ENCODE measurements around the gene NYAP2.

The NYAP2 gene

DNA sequence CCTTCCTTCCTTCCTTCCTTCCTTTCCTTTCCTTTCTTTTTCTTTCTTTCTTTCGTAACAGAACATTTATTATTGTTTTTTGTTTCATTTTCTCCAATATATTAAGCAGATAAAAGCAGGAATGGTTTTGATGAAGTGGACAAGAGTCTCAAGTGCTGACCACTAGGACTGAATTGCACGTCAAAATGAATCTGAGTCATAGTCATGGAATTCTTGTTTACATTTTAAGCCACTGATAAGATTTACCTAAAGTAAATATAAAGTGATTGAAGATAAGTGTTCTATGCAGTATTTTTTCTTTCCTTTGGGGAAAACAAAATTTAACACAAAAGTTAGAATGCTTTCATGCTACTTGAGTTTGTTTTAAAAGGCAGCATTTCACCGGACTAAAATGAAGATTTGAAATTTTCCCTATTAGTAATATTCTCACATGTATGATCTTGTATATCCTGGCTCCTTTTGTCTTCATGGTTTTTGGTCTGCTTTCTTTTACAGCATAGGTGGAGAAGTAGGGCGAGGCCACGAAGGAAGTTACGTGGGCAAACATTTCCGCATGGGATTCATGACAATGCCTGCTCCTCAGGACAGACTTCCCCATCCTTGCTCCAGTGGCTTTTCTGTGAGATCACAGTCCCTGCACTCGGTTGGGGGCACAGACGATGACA, 113.5 kb downstream of the NYAP2 start:
- Histone ChIP-seq H3K36me3 (ENCODE audit: insufficient read depth, low read length) (no peaks in the 10 kb centered on the region), H3K4me1 (ENCODE audit: control insufficient read depth, insufficient read depth, low read length) (no peaks in the 10 kb centered on the region), H3K27me3 (ENCODE audit: control insufficient read depth, insufficient read depth, low read length) (no peaks in the 10 kb centered on the region), H3K4me3 (ENCODE audit: low read length) (no peak overlapping the region), H3K9ac (ENCODE audit: low read depth, low read length) (no peak overlapping the region), H3K9me3 (replicated peaks; ENCODE audit: low read length) (no peaks in the 10 kb centered on the region), H3K4me2 (ENCODE audit: low read length) (no peak overlapping the region)

DNA sequence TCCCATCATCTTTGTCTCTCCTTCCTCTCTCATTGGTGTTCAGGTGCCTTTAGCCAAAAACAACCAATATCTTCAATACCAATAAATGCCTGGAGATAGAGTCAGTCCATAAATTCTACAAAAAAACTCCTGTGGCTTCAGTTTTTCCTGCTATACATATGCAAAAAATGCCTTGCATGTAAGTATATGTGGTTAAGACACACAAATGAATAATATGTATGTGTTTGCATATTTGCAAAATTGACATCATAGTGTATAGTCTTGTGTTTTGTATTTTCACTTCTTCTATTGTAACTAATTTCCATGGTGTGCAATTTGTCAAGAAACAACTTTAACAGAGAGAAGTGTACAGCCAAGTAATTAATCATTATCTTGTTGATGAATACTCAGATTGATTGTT, 115.5 kb downstream of the NYAP2 start:
- Histone ChIP-seq H3K36me3 (ENCODE audit: insufficient read depth, low read length) (no peaks in the 10 kb centered on the region), H3K27me3 (ENCODE audit: control insufficient read depth, insufficient read depth, low read length) (no peaks in the 10 kb centered on the region), H3K4me1 (ENCODE audit: control insufficient read depth, insufficient read depth, low read length) (no peaks in the 10 kb centered on the region), H3K9me3 (replicated peaks; ENCODE audit: low read length) (no peaks in the 10 kb centered on the region), H3K9ac (ENCODE audit: low read depth, low read length) (no peak overlapping the region), H3K4me3 (ENCODE audit: low read length) (no peak overlapping the region), H3K4me2 (ENCODE audit: low read length) (no peak overlapping the region)

DNA sequence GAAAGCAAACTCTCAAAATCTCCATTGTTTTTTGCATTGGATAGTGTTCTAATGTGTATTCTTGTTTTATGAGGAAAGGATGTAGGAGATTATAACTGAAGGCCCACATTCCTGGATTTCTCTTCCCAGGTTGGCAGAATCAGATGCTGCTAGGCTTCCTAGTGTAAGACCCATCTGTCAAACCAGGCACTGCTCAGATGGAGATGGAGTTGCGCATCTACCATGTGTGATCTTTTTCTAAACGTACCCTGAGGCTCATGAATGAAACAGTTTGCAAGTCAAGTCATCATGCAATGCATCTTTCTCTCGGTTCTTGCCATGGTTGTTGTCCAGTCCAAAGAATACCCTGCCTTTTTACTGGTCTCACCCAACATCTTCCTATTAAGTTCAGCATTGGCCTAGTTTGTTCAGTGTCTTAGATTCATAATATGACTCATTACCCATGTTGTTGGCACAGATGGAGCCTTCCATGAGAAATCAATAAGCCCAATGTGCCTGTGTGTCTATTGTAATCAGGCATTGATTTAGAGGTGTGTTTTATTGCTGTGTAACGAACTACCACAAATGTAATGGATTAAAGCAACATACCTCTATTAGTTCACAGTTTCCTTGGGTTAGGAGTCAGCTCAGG, 127.4 kb downstream of the NYAP2 start:
- Histone ChIP-seq H3K36me3 (ENCODE audit: insufficient read depth, low read length) (no peaks in the 10 kb centered on the region), H3K9ac (ENCODE audit: low read depth, low read length) (no peak overlapping the region), H3K27me3 (ENCODE audit: control insufficient read depth, insufficient read depth, low read length) (peaks cover 3% of the 10 kb centered on the region), H3K9me3 (replicated peaks; ENCODE audit: low read length) (no peaks in the 10 kb centered on the region), H3K4me2 (ENCODE audit: low read length) (no peak overlapping the region), H3K4me1 (ENCODE audit: control insufficient read depth, insufficient read depth, low read length) (no peaks in the 10 kb centered on the region), H3K4me3 (ENCODE audit: low read length) (no peak overlapping the region)

DNA sequence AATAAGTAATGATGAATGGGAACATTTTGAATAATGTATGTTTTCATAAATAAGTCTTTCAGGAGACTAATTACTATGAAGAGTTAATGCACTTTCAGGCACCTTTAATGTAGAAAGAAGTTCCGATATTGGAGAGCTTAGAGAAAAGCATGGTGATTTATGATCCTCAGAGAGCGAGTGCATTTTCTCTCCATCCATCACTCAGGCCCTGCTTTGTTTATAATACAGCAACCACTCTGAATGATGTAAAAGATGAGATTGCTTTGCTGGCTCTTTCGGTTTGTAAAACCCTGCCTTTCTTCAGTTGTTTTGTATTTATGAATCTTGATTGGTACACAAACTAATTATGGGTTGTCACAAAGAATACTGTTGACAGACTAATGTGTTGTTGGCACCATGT, 132.0 kb downstream of the NYAP2 start:
- H3K9me3 ChIP-seq (replicated peaks; ENCODE audit: low read length) = no peaks in the 10 kb centered on the region
- H3K4me3 ChIP-seq (ENCODE audit: low read length) = no peak overlapping the region
- H3K9ac ChIP-seq (ENCODE audit: low read depth, low read length) = no peak overlapping the region
- H3K4me2 ChIP-seq (ENCODE audit: low read length) = no peak overlapping the region
- H3K36me3 ChIP-seq (ENCODE audit: insufficient read depth, low read length) = no peaks in the 10 kb centered on the region
- H3K27me3 ChIP-seq (ENCODE audit: control insufficient read depth, insufficient read depth, low read length) = no peaks in the 10 kb centered on the region
- H3K4me1 ChIP-seq (ENCODE audit: control insufficient read depth, insufficient read depth, low read length) = no peaks in the 10 kb centered on the region

- no peaks in the 10 kb centered on the region for H3K9me3 ChIP-seq (replicated peaks; ENCODE audit: low read length)
- no peaks in the 10 kb centered on the region for H3K36me3 ChIP-seq (ENCODE audit: insufficient read depth, low read length)
- no peak overlapping the region for H3K4me3 ChIP-seq (ENCODE audit: low read length)
- H3K4me2 ChIP-seq (ENCODE audit: low read length) = no peak overlapping the region
- no peaks in the 10 kb centered on the region for H3K27me3 ChIP-seq (ENCODE audit: control insufficient read depth, insufficient read depth, low read length)
- no peak overlapping the region for H3K9ac ChIP-seq (ENCODE audit: low read depth, low read length)
- no peaks in the 10 kb centered on the region for H3K4me1 ChIP-seq (ENCODE audit: control insufficient read depth, insufficient read depth, low read length)
Measured at GRCh38 chr2:225532096-225532495, 132.6 kb downstream of the NYAP2 start.

- no peak overlapping the region for H3K9ac ChIP-seq (ENCODE audit: low read depth, low read length)
- H3K4me2 ChIP-seq (ENCODE audit: low read length) = no peak overlapping the region
- no peak overlapping the region for H3K4me3 ChIP-seq (ENCODE audit: low read length)
- no peaks in the 10 kb centered on the region for H3K4me1 ChIP-seq (ENCODE audit: control insufficient read depth, insufficient read depth, low read length)
- no peaks in the 10 kb centered on the region for H3K36me3 ChIP-seq (ENCODE audit: insufficient read depth, low read length)
- no peaks in the 10 kb centered on the region for H3K9me3 ChIP-seq (replicated peaks; ENCODE audit: low read length)
- H3K27me3 ChIP-seq (ENCODE audit: control insufficient read depth, insufficient read depth, low read length) = no peaks in the 10 kb centered on the region
Measured at GRCh38 chr2:225534037-225534436, 134.5 kb downstream of the NYAP2 start.

GRCh38 chr2:225534697-225535096, 135.2 kb downstream of the NYAP2 start:
- H3K27me3 ChIP-seq (ENCODE audit: control insufficient read depth, insufficient read depth, low read length) = no peaks in the 10 kb centered on the region
- H3K4me3 ChIP-seq (ENCODE audit: low read length) = no peak overlapping the region
- no peaks in the 10 kb centered on the region for H3K4me1 ChIP-seq (ENCODE audit: control insufficient read depth, insufficient read depth, low read length)
- no peak overlapping the region for H3K9ac ChIP-seq (ENCODE audit: low read depth, low read length)
- no peak overlapping the region for H3K4me2 ChIP-seq (ENCODE audit: low read length)
- no peaks in the 10 kb centered on the region for H3K36me3 ChIP-seq (ENCODE audit: insufficient read depth, low read length)
- H3K9me3 ChIP-seq (replicated peaks; ENCODE audit: low read length) = no peaks in the 10 kb centered on the region

- Histone ChIP-seq H3K27me3 (ENCODE audit: control insufficient read depth, insufficient read depth, low read length) (no peaks in the 10 kb centered on the region), H3K4me3 (ENCODE audit: low read length) (no peak overlapping the region), H3K36me3 (ENCODE audit: insufficient read depth, low read length) (no peaks in the 10 kb centered on the region), H3K4me2 (ENCODE audit: low read length) (no peak overlapping the region), H3K9me3 (replicated peaks; ENCODE audit: low read length) (no peaks in the 10 kb centered on the region), H3K4me1 (ENCODE audit: control insufficient read depth, insufficient read depth, low read length) (no peaks in the 10 kb centered on the region), H3K9ac (ENCODE audit: low read depth, low read length) (no peak overlapping the region)
Measured at GRCh38 chr2:225536036-225536435, 136.5 kb downstream of the NYAP2 start.

DNA sequence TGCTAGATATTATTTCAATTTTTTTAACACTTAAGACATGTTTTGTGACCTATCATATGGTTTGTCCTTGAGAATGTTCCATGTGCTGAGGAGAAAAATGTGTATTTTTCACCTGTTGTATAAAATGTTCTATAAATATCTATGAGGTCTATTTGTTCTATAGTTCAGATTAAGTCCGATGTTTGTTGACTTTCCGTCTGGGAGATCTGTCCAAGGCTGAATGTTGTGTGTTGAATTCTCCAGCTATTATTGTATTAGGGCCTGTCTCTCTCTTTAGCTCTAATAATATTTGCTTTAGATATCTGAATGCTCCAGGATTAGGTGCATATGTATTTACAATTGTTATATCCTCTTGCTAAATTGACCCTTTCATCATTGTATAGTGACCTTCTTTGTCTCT, 144.1 kb downstream of the NYAP2 start:
- H3K4me2 ChIP-seq (ENCODE audit: low read length) = no peak overlapping the region
- no peak overlapping the region for H3K4me3 ChIP-seq (ENCODE audit: low read length)
- no peak overlapping the region for H3K9ac ChIP-seq (ENCODE audit: low read depth, low read length)
- no peaks in the 10 kb centered on the region for H3K4me1 ChIP-seq (ENCODE audit: control insufficient read depth, insufficient read depth, low read length)
- no peaks in the 10 kb centered on the region for H3K9me3 ChIP-seq (replicated peaks; ENCODE audit: low read length)
- H3K36me3 ChIP-seq (ENCODE audit: insufficient read depth, low read length) = no peaks in the 10 kb centered on the region
- no peaks in the 10 kb centered on the region for H3K27me3 ChIP-seq (ENCODE audit: control insufficient read depth, insufficient read depth, low read length)

DNA sequence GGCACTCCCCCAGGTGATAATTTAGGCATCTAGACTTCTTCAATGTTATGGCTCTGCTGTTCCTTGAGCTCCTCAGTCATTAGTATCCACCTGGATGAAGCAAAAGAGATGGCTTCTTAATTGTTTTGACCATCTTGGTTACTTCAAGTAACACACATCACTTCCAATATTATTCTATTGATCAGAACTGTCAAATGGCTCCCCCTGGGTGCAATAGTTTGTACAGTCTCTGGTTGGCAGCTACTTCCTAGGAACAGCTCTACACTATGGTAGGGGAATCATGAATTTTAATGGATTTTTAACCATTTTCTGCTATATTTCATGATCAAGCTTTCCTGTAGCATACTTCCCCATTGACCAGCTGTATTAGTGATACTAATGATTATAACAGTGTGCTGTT, 157.0 kb downstream of the NYAP2 start:
- Histone ChIP-seq H3K4me2 (ENCODE audit: low read length) (no peak overlapping the region), H3K27me3 (ENCODE audit: control insufficient read depth, insufficient read depth, low read length) (peaks cover 3% of the 10 kb centered on the region), H3K4me1 (ENCODE audit: control insufficient read depth, insufficient read depth, low read length) (no peaks in the 10 kb centered on the region), H3K9ac (ENCODE audit: low read depth, low read length) (no peak overlapping the region), H3K9me3 (replicated peaks; ENCODE audit: low read length) (no peaks in the 10 kb centered on the region), H3K36me3 (ENCODE audit: insufficient read depth, low read length) (no peaks in the 10 kb centered on the region), H3K4me3 (ENCODE audit: low read length) (no peak overlapping the region)

GRCh38 chr2:225558399-225559071, 159.0 kb downstream of the NYAP2 start:
- H3K9me3 ChIP-seq (replicated peaks; ENCODE audit: low read length) = no peaks in the 10 kb centered on the region
- no peaks in the 10 kb centered on the region for H3K4me1 ChIP-seq (ENCODE audit: control insufficient read depth, insufficient read depth, low read length)
- H3K4me3 ChIP-seq (ENCODE audit: low read length) = no peak overlapping the region
- peaks cover 18% of the 10 kb centered on the region for H3K27me3 ChIP-seq (ENCODE audit: control insufficient read depth, insufficient read depth, low read length)
- H3K36me3 ChIP-seq (ENCODE audit: insufficient read depth, low read length) = no peaks in the 10 kb centered on the region
- no peak overlapping the region for H3K4me2 ChIP-seq (ENCODE audit: low read length)
- H3K9ac ChIP-seq (ENCODE audit: low read depth, low read length) = no peak overlapping the region

- H3K9ac ChIP-seq (ENCODE audit: low read depth, low read length) = no peak overlapping the region
- peaks cover 19% of the 10 kb centered on the region for H3K27me3 ChIP-seq (ENCODE audit: control insufficient read depth, insufficient read depth, low read length)
- H3K4me1 ChIP-seq (ENCODE audit: control insufficient read depth, insufficient read depth, low read length) = no peaks in the 10 kb centered on the region
- H3K4me3 ChIP-seq (ENCODE audit: low read length) = no peak overlapping the region
- H3K4me2 ChIP-seq (ENCODE audit: low read length) = no peak overlapping the region
- no peaks in the 10 kb centered on the region for H3K36me3 ChIP-seq (ENCODE audit: insufficient read depth, low read length)
- H3K9me3 ChIP-seq (replicated peaks; ENCODE audit: low read length) = no peaks in the 10 kb centered on the region
Measured at GRCh38 chr2:225559072-225559415, 159.5 kb downstream of the NYAP2 start.

All from skeletal muscle satellite cell (primary cell).